NCI-H1092 treated with DMSO at 0.1 percent for 48 hours (cell line): ENCODE data around the gene GNGT1.

Experiments used
- DNase-seq: peaks from one replicate; lab custom pipeline; 2025; lab: John Stamatoyannopoulos, UW

The GNGT1 gene

GRCh38 chr7:93906267-93906666, at the start of gene GNGT1:
Gene GNGT1, plus strand, starts transcription at chr7:93906567. Its CDS starts 180 bp downstream, at chr7:93906747.
- DNase-seq: no peak

GRCh38 chr7:93858857-93859256, 47.5 kb upstream of the GNGT1 start:
- no peak for DNase-seq

- no peak for DNase-seq
Measured at GRCh38 chr7:93860261-93860660, 46.1 kb upstream of the GNGT1 start.

- DNase-seq: no peak
Measured at GRCh38 chr7:93861325-93861949, 44.9 kb upstream of the GNGT1 start.

- no peak for DNase-seq
Measured at GRCh38 chr7:93862651-93863050, 43.7 kb upstream of the GNGT1 start.

- no peak for DNase-seq
Measured at GRCh38 chr7:93866886-93867285, 39.5 kb upstream of the GNGT1 start.

GRCh38 chr7:93873998-93874574, 32.3 kb upstream of the GNGT1 start:
- no peak for DNase-seq

- DNase-seq: no peak
Measured at GRCh38 chr7:93877742-93878141, 28.6 kb upstream of the GNGT1 start.

- DNase-seq: no peak
Measured at GRCh38 chr7:93879356-93879755, 27.0 kb upstream of the GNGT1 start.

GRCh38 chr7:93882468-93882867, 23.9 kb upstream of the GNGT1 start:
- DNase-seq: no peak

GRCh38 chr7:93883078-93883916, 23.1 kb upstream of the GNGT1 start:
- no peak for DNase-seq

GRCh38 chr7:93883917-93884345, 22.4 kb upstream of the GNGT1 start:
- DNase-seq: no peak

GRCh38 chr7:93884541-93884940, 21.8 kb upstream of the GNGT1 start:
- no peak for DNase-seq

GRCh38 chr7:93889261-93889660, 17.1 kb upstream of the GNGT1 start:
- no peak for DNase-seq

- DNase-seq: no peak
Measured at GRCh38 chr7:93890041-93890463, 16.3 kb upstream of the GNGT1 start.

- DNase-seq: no peak
Measured at GRCh38 chr7:93890464-93891068, 15.8 kb upstream of the GNGT1 start, which contains the start of gene TFPI2. Gene TFPI2, minus strand, starts transcription at chr7:93890753. Its CDS starts 75 bp downstream, at chr7:93890678.

GRCh38 chr7:93894426-93894825, 11.9 kb upstream of the GNGT1 start:
- DNase-seq: no peak

GRCh38 chr7:93894966-93895640, 11.3 kb upstream of the GNGT1 start:
- no peak for DNase-seq

GRCh38 chr7:93895859-93896600, 10.3 kb upstream of the GNGT1 start:
- no peak for DNase-seq

GRCh38 chr7:93897680-93898079, 8.7 kb upstream of the GNGT1 start:
- no peak for DNase-seq

GRCh38 chr7:93902777-93903423, 3.5 kb upstream of the GNGT1 start:
- DNase-seq: peak; percentile 16
